HG02884 (cell line): ENCODE data around the gene GNG8.
A peak's percentile ranks its signal among the peaks of the same experiment; 100 is the strongest.

Experiments
- ATAC-seq: cut with Tn5 transposase; IDR thresholded peaks from one replicate; pipeline ENCODE4 v1.9.1; 2021; ENCODE audit warnings: mild to moderate bottlenecking, moderate library complexity; ENCODE audit not compliant: unreplicated experiment

The GNG8 gene

GRCh38 chr19:46603752-46604231, 32.2 kb downstream of the GNG8 start:
- ATAC-seq, result no peak

- no peak for ATAC-seq
Measured at GRCh38 chr19:46603195-46603637, 32.8 kb downstream of the GNG8 start.

- ATAC-seq, result no peak
Measured at GRCh38 chr19:46602392-46603194, 33.4 kb downstream of the GNG8 start.

- no peak for ATAC-seq
Measured at GRCh38 chr19:46601318-46602224, 34.4 kb downstream of the GNG8 start, which contains the start of gene CALM3. TSS of gene CALM3 (plus strand) at chr19:46601330. CDS start at chr19:46601435, 105 bp downstream.

- peak; percentile 71 for ATAC-seq
Measured at GRCh38 chr19:46600384-46601317, 35.4 kb downstream of the GNG8 start.

- no peak for ATAC-seq
Measured at GRCh38 chr19:46599716-46600373, 36.2 kb downstream of the GNG8 start.

GRCh38 chr19:46598372-46598917, 37.6 kb downstream of the GNG8 start:
- no peak for ATAC-seq

- no peak for ATAC-seq
Measured at GRCh38 chr19:46596008-46596407, 40.0 kb downstream of the GNG8 start.

- ATAC-seq, result no peak
Measured at GRCh38 chr19:46591870-46592269, 44.1 kb downstream of the GNG8 start.

GRCh38 chr19:46591254-46591653, 44.7 kb downstream of the GNG8 start:
- no peak for ATAC-seq

GRCh38 chr19:46587861-46588260, 48.1 kb downstream of the GNG8 start:
- ATAC-seq, result no peak

GRCh38 chr19:46586294-46586693, 49.7 kb downstream of the GNG8 start:
- no peak for ATAC-seq

- ATAC-seq, result no peak
Measured at GRCh38 chr19:46585539-46585938, 50.5 kb downstream of the GNG8 start.
